ENCODE results near the gene PDCD4.

- TF ChIP-seq POLR2A (IDR thresholded peaks at IDR 0.05; ENCODE audit: low read depth, low read length) (no peak), CTCF (IDR thresholded peaks at IDR 0.05; ENCODE audit: extremely low read depth in 1 of 2, insufficient read depth in 1 of 2, low read depth in 1 of 2, low read length in 2 of 2) (no peak)
These were observed 52.2 kb downstream of the PDCD4 start for GRCh38 chr10:110923856-110924493.

Data from endothelial cell of umbilical vein (primary cell).